Endodermal cell (in vitro differentiated cells): ENCODE results near the gene AKAP6. TPM values are rescaled to one million over a fixed set of nuclear protein-coding genes. Genes with fewer than 3 reads are reported as not detected.

ENCODE experiments used
- DNase-seq: peaks from one replicate; pipeline ENCODE4 v3.0.0-alpha.2; 2017
- H3K27ac ChIP-seq: 2 replicates; pipeline ENCODE4 v1.5.1; 2013; ENCODE audit warnings: mild to moderate bottlenecking, low read depth, low read length, moderate library complexity
- H3K27me3 ChIP-seq: 2 replicates; pipeline ENCODE4 v1.6.1; 2013; ENCODE audit warnings: mild to moderate bottlenecking, low read length, moderate library complexity; ENCODE audit not compliant: insufficient read depth, control insufficient read depth, poor library complexity, severe bottlenecking
- H3K36me3 ChIP-seq: 2 replicates; pipeline ENCODE4 v1.7.0; 2013; ENCODE audit warnings: mild to moderate bottlenecking, low read length, moderate library complexity; ENCODE audit not compliant: control insufficient read depth, insufficient read depth
- H3K4me1 ChIP-seq: one replicate; pipeline ENCODE4 v1.7.0; 2013; ENCODE audit warnings: low read length; ENCODE audit not compliant: control insufficient read depth, insufficient read depth
- H3K4me3 ChIP-seq: 2 replicates; pipeline ENCODE4 v1.5.1; 2013; ENCODE audit warnings: mild to moderate bottlenecking, low read length, moderate library complexity
- H3K9ac ChIP-seq: 2 replicates; pipeline ENCODE4 v1.6.1; 2013; ENCODE audit warnings: mild to moderate bottlenecking, low read length, moderate library complexity; ENCODE audit not compliant: poor library complexity, severe bottlenecking; ENCODE audit errors: extremely low read depth
- H3K9me3 ChIP-seq: 2 replicates; pipeline ENCODE4 v1.6.1; 2013; ENCODE audit warnings: mild to moderate bottlenecking, low read length, moderate library complexity; ENCODE audit not compliant: control insufficient read depth
- H3K27ac Mint-ChIP-seq: 2 replicates; pipeline ENCODE4 v1.8.0; 2020; ENCODE audit warnings: mixed read lengths
- H3K27me3 Mint-ChIP-seq: 2 replicates; pipeline ENCODE4 v1.8.0; 2021; ENCODE audit warnings: mild to moderate bottlenecking, mixed read lengths; ENCODE audit not compliant: insufficient read depth
- H3K36me3 Mint-ChIP-seq: 2 replicates; pipeline ENCODE4 v1.8.0; 2020; ENCODE audit warnings: low read depth, mixed read lengths
- H3K4me1 Mint-ChIP-seq: 2 replicates; pipeline ENCODE4 v1.8.0; 2020; ENCODE audit warnings: mixed read lengths
- H3K4me3 Mint-ChIP-seq: 2 replicates; pipeline ENCODE4 v1.8.0; 2020; ENCODE audit warnings: mild to moderate bottlenecking, moderate library complexity, mixed read lengths
- H3K9me3 Mint-ChIP-seq: 2 replicates; pipeline ENCODE4 v1.8.0; 2020; ENCODE audit warnings: mild to moderate bottlenecking, mixed read lengths
- WGBS, 2 experiments: methylation state at CpG; one replicate each; pipeline versions ENCODE4 v1.1.5 to v1.1.7; 2013; ENCODE audit warnings: missing lambda C conversion rate in 2 of 2, mixed read lengths in 1 of 2; ENCODE audit not compliant: insufficient coverage in 1 of 2, insufficient read length in 1 of 2; 5-methylcytosine and 5-hydroxymethylcytosine counted together
- total RNA-seq, 2 donors: library from RNA; stranded (reverse); fragmentation: NEBNext Ultra II Directional in 1 of 2; extraction: Animal tissue kit (Norgen Biotek cat#: 25700) in 1 of 2; gene quantifications; 2 replicates in 1 of 2; 3 replicates in 1 of 2; pipeline ENCODE4 v1.2.1, GENCODE V29; 2021
- TF ChIP-seq, protein P1 (sequence below): fragments of 200-600 bp; sonication (generic); conservative IDR thresholded peaks from 2 replicates; pipeline ENCODE4 v1.5.0; 2021; ENCODE audit warnings: antibody characterized with exemption, mild to moderate bottlenecking

Gene AKAP6
- total RNA-seq, 2 donors from 2014 or later, result 4.3 to 5.0 TPM

DNA sequence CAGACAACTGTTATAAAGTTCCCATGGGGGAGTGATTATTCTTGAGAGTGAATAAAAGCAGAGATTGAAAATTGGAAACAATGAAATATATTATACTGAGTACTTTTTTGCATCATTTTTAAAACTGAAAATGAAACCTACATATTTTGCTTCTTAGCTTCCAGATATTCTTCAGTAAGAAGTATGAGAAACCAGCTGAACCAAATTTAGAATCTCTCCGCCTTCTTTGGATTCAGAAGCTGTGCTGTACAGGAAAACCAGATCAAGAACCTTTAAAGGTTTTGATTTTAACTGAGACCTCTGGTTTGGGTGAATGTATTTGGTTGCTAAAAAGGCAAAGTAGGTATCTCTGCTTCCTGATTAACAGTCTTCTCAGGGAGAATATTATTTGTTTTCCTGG lies 109.4 kb downstream of the AKAP6 start:
- Mint-ChIP-seq H3K36me3 (no peaks in the 10 kb centered on the region), H3K27ac (no peak overlapping the region), H3K4me3 (no peak overlapping the region), H3K27me3 (peaks cover 15% of the 10 kb centered on the region), H3K4me1 (peaks cover 38% of the 10 kb centered on the region), H3K9me3 (peaks cover 4% of the 10 kb centered on the region)
- Histone ChIP-seq H3K36me3 (no peaks in the 10 kb centered on the region), H3K4me1 (peaks cover 16% of the 10 kb centered on the region), H3K27ac (no peak overlapping the region), H3K9ac (no peak overlapping the region), H3K9me3 (no peaks in the 10 kb centered on the region), H3K4me3 (no peak overlapping the region), H3K27me3 (no peaks in the 10 kb centered on the region)
- TF ChIP-seq, protein P1, sequence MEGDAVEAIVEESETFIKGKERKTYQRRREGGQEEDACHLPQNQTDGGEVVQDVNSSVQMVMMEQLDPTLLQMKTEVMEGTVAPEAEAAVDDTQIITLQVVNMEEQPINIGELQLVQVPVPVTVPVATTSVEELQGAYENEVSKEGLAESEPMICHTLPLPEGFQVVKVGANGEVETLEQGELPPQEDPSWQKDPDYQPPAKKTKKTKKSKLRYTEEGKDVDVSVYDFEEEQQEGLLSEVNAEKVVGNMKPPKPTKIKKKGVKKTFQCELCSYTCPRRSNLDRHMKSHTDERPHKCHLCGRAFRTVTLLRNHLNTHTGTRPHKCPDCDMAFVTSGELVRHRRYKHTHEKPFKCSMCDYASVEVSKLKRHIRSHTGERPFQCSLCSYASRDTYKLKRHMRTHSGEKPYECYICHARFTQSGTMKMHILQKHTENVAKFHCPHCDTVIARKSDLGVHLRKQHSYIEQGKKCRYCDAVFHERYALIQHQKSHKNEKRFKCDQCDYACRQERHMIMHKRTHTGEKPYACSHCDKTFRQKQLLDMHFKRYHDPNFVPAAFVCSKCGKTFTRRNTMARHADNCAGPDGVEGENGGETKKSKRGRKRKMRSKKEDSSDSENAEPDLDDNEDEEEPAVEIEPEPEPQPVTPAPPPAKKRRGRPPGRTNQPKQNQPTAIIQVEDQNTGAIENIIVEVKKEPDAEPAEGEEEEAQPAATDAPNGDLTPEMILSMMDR, result no peak
- no peak for DNase-seq
- 90 to 100% methylated on average over 1 of the region's 1 CpG for WGBS, 2 experiments

DNA sequence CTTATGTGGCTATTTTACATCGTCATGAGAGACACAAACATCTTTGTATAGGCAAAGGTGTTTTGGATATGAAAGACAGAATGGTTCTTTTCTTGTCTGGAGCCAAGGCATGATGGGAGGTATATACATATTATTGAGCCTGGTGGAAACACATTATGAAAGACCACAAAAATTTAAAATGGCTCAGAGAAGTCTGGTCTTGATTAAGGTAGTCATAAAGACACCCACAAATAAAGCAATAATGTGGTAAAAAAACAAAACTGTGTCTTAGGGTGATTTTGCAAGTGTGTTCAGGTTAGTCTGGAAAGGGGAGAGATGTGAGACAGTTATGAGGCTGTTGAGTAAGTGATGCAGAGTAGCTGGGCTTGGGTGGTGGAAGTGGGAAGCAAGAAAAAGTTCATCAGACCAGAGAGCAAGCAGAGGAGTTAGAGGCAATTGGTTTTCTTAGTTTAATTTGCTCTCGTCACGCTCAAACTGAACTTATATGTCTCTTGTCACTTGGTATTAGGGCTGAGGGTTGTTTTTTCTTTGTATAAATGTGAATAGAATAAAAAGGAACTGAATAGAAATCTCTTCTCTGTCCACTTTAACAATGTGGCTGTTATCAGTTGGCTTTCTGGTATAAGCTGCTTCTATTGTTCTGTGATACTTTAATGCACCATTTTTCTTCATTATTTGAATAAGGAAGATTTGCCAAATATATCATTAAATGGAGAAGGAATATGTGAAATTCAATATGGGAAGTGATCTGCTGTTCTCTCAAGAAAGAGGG lies 115.0 kb downstream of the AKAP6 start:
- Histone ChIP-seq H3K4me1 (no peaks in the 10 kb centered on the region), H3K27ac (no peak overlapping the region), H3K36me3 (no peaks in the 10 kb centered on the region), H3K4me3 (no peak overlapping the region), H3K27me3 (no peaks in the 10 kb centered on the region), H3K9me3 (no peaks in the 10 kb centered on the region), H3K9ac (no peak overlapping the region)
- no peak overlapping the region for H3K4me3 Mint-ChIP-seq
- H3K9me3 Mint-ChIP-seq, result peaks cover 4% of the 10 kb centered on the region
- TF ChIP-seq, protein P1, result no peak
- peaks cover 10% of the 10 kb centered on the region for H3K27me3 Mint-ChIP-seq
- 92% methylated on average over 3 of the region's 3 CpGs; no CpG with 5 or more reads in 1 of the 2 experiments for WGBS, 2 experiments
- H3K36me3 Mint-ChIP-seq, result no peaks in the 10 kb centered on the region
- no peak for DNase-seq
- no peak overlapping the region for H3K27ac Mint-ChIP-seq
- no peaks in the 10 kb centered on the region for H3K4me1 Mint-ChIP-seq

DNA sequence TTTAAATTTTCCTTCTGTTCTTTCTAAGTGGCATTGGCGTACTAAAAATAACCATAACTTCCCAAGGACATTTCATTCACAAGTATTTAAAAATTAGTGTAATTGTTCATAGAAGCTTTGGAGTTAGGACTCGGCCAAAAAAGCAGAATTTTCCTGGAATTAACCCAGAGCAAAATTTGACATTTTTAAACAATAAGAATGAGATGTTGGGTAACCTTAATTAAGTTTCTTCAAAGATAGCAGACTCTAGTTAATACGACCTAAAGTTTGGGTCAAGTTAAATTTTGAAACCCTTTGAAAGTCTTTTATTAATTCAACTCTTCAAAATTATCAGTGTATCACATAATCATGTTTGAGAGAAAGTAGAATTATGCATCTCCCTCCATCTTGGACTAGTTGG lies 118.3 kb downstream of the AKAP6 start:
- H3K27me3 ChIP-seq, result no peaks in the 10 kb centered on the region
- Mint-ChIP-seq H3K36me3 (no peaks in the 10 kb centered on the region), H3K27me3 (peaks cover 3% of the 10 kb centered on the region), H3K27ac (no peak overlapping the region), H3K9me3 (no peaks in the 10 kb centered on the region), H3K4me1 (no peaks in the 10 kb centered on the region), H3K4me3 (no peak overlapping the region)
- H3K9me3 ChIP-seq, result no peaks in the 10 kb centered on the region
- no peak for DNase-seq
- H3K9ac ChIP-seq, result no peak overlapping the region
- WGBS, 2 experiments, result 92% methylated on average over 1 of the region's 3 CpGs; no CpG with 5 or more reads in 1 of the 2 experiments
- H3K4me3 ChIP-seq, result no peak overlapping the region
- H3K27ac ChIP-seq, result no peak overlapping the region
- no peaks in the 10 kb centered on the region for H3K4me1 ChIP-seq
- no peaks in the 10 kb centered on the region for H3K36me3 ChIP-seq
- TF ChIP-seq, protein P1, result no peak
